GM21528 (cell line): Measurements from ENCODE around the gene ACOT8.

Source experiments
- ATAC-seq: cut with Tn5 transposase; IDR thresholded peaks from one replicate; pipeline ENCODE4 v1.9.1; 2021; ENCODE audit warnings: mild to moderate bottlenecking, moderate library complexity; ENCODE audit not compliant: unreplicated experiment, low FRiP score

Gene ACOT8

DNA sequence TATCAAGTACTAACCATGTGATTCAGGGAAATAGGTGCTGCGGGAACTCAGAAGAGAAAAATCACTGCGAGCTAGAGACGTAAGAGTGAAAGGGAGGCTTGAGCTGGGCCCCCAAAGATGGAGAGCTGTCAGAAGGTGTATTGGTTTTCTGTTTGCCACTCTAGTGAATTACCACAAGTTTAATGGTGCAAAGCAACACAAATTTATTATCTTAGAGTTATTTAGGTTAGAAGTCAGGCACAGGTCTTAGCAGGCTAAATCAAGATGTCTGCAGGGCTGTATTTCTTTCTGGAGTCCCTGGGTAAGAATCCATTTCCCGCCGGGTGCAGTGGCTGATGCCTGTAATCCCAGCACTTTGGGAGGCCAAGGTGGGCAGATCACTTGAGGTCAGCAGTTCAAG lies 2.7 kb upstream of the ACOT8 start:
- no peak for ATAC-seq

DNA sequence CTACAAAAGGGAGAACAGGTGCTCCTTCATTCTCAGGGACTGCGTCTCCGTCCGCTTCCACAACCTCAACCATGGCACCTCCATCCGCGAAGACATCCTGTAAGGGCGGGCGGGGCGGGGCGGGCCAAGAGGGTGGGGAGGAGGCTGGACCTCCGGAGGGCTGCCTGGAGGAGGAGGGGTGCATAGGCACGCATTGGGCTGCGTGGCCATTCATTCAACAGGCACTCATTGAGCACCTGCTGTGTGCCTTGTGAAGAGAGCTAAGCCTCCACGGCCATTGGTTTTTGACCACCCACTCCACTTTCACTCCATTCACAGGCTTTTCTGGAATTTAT lies 657 bp upstream of the ACOT8 start:
- ATAC-seq, result peak; percentile 32

DNA sequence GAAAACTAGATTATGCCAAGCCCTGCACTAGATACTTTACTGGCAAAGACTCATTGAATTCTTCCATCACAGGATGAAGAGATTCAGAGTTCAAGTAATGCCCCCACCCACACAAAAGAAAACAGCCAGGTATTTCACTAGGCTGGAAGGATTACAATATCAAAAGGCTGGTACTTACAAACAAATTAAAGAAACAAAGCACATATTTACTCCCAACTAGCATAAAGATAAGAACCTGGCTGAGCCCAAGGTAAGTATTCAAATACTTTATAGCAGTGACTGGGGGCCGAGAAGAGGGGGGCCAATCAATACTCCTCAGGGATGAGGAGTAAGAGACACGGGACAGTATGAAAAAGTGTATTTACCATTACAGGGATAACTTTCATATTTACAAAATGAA lies 3.7 kb downstream of the ACOT8 start:
- no peak for ATAC-seq

DNA sequence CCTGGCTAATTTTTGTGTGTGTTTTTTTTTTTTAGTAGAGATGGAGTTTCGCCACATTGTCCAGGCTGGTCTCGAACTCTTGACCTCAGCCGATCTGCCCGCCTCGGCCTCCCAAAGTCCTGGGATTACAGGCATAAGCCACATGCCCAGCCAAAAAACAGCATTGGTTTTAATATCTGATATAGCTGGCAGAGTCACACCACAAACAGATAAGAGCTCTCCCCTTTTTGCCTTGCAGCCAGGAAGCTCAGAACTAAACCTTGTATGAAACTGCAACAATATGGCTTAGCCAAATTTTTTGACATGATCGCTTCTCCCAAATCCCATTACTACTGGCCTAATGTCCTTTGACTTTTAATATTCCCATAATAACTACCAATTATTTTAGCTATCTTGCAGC lies 4.9 kb downstream of the ACOT8 start:
- no peak for ATAC-seq

DNA sequence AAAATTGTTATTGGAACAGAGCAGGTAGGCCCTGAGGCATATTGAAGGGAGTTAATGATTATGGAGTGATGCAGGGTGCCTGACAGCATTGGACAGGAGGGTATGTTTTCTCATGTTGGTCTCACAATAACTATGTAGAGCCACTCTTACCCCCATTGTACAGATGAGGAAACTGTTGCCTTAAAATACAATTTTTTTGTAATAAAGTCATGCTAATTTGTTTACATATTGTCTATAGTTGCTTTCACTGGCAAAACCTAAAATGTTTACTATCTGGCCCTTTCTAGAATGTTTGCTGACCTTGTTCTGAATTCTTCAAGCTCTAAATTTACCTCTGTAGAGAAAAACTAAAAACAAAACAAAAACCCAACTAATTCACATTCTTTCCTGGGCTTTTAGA lies 5.7 kb downstream of the ACOT8 start:
- ATAC-seq, result no peak

DNA sequence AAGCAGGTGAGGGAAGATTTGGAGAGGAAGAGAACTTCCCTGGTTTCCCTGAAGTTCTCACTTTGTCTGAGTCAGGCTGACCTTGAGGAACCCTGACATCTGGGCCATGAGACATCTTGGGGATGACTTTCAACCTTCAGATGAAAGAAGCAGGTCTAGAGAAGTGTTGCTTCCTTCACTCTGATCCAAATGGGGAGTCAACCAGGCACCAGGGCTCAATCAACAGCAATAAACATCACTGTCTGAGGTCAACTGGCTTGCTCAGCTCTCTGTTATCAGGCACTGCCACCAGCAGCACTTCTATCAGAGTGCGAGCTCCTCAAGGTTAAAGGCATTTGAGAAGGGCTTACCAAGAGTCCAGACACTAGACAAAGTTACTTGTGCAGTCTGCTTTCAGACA lies 6.3 kb downstream of the ACOT8 start:
- no peak for ATAC-seq

DNA sequence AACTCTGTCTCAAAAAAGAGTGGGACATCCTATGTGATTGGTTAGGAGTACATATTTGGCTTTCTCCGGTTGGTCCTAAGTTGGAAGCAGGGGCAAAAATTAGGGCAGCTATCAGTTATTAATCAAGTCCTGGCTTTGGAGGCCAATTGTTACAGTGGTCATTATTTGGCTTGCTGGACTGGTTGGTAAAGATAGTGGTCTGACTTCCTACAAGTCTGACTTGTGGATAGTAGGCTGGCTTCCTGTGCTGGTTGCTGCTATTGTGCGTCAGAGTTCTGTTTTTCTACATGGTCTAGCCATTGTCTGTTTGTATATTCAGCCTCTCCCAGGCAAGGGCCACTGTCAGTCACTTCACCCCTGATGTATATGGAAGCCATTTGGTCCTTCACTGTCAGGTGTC lies 7.0 kb downstream of the ACOT8 start:
- ATAC-seq, result no peak

DNA sequence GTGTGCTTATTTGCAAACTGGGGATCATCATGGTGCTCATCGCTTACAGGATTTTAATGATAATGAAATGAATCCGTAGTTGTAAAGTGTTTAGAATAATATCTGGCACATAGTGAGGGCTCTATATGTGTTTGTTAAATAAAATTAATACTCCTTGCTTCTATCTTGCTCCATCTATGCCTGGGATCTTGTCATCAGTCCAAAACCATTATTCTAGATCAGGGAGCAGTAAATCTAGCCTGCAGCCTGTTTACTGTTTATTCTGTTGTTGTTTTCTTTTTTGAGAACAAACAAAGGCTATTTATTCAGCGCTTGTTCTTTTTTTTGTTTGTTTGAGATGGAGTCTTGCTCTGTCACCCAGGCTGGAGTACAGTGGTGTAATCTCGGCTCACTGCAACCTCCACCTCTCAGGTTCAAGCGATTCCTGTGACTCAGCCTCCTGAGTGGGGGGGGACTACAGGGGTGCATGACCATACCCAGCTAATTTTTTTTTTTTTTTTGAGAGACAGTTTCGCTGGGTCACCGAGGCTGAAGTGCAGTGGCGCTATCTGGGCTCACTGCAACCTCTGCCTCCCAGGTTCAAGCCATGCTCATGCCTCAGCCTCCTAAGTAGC lies 8.1 kb downstream of the ACOT8 start:
- no peak for ATAC-seq

DNA sequence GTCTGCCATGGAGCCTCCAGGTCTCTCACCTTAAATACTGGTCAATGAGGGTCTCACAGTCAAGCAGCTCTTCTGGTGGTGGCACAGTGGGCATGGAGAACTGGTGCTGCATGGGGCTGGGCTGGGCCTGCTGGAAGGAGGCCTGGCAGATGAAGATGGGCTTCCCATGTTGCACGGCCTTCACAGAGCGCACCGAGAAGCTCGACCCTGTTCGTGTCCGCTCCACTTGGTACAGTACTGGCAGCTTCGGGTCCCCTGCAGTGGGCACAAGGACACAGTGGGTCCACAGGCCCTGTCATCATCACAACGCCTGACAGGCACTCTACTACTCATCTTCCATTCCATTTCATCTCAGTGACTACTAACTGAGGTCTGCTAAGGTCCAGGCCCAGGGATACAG lies 8.8 kb downstream of the ACOT8 start:
- no peak for ATAC-seq

DNA sequence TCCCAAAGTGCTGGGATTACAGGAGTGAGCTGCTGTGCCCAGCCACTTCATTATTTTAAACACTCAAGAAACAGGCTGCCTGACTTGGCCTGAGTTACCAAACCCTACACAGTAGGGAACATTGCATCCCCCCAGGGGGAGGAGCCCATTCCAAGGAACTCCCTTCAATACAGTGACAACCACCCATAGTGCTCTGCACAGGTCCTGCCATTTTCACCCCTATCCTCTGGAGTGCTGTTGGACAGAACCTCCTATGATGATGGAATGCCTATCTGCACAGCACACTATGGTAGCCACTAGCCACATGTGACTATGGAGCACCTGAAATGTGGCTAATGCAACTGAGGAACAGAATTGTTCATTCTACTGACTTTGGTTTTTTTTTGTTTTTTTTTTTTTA lies 11.7 kb downstream of the ACOT8 start:
- no peak for ATAC-seq

DNA sequence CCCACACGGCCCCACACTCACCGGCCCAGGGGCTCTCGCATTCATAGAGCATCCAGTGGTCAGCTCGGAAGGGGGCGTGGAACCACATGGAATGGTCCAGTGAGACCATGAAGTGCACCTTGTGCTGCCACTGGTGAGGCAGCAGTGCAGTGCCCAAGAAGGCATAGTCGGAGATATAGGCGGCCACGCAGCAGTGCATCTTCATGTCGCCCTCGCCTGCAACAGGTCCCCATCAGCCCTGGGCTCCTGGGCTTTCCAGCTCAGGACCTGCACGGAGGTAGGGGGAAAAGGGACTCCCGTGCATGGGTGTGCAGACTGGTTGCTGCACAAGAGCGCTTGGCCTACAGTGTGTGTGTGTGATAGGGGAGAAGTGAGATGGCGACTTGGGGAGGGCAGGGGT lies 13.7 kb downstream of the ACOT8 start:
- ATAC-seq, result no peak

DNA sequence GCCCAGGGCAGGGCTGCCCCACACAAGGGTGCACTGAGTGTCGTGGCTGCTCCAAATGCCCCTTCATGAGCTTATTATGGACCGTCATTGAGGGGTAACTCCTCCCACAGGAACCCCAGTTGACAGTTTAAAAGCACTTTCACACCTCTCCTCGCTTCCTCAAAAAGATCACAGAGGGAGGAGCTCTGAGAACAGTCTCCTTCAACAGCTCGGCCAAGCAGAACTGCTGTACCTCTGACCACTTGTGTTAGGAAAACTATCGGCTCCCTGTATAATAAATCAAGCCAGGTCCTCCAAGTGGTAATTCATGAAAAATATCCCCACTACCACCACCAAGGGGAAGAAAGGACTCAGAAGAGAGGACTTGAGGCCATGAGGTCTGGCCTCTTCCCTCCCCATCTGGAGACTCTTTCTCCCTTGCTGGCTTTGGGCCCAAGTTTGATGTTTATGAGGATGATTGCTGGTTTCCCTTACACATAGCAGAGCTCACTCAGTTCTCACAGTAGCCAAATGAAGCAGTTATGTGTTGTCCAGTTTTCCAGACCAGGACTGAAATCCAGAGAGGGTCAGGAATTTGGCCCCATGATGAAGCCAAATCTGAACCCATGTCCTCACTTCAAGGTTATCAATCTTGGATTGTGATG lies 14.9 kb downstream of the ACOT8 start:
- ATAC-seq, result no peak

DNA sequence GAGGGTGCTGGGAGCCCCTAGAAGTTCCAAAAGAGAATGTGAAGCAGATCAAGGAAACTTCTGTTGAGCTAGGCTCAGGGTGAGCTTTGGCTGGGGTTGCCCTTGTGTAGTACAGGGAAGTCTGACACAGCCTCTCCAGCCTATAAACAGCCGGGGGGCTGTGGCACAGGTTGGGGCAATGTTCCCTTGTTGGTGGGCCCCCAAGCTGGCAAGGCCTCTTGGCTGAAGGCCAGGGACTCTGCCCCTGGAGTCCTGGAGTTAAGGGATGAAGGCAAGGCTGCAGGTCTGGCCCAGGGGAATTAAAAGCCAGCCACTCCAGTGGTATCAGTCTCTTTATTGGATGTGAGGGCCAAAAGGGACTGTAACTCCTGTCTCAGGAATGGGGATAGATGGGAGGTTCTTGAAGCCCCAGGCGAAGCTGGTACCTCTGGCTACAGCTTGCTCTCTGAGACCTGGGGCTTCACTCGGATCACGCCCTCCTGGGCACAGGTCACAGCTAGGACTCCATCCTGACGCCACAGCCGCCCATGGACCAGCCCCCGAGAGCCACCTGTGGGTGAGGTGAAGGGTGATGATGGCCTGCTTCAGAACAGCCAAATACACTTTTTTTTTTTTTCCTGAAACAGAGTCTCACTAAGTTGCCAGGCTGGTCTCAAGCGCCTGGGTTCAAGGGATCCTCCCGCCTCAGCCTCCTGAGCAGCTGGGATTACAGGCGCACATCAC lies 15.6 kb downstream of the ACOT8 start:
- ATAC-seq, result no peak

DNA sequence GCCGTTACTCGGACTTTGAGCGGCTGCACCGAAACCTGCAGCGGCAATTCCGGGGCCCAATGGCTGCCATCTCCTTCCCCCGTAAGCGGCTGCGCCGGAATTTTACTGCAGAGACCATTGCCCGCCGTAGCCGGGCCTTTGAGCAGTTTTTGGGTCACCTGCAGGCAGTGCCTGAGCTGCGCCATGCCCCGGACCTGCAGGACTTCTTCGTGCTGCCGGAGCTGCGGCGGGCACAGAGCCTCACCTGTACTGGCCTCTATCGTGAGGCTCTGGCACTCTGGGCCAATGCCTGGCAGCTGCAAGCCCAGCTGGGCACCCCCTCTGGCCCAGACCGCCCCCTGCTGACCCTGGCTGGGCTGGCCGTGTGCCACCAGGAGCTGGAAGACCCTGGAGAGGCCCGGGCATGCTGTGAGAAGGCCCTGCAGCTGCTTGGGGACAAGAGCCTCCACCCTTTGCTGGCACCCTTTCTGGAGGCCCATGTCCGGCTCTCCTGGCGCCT lies 16.4 kb downstream of the ACOT8 start:
- ATAC-seq, result no peak

DNA sequence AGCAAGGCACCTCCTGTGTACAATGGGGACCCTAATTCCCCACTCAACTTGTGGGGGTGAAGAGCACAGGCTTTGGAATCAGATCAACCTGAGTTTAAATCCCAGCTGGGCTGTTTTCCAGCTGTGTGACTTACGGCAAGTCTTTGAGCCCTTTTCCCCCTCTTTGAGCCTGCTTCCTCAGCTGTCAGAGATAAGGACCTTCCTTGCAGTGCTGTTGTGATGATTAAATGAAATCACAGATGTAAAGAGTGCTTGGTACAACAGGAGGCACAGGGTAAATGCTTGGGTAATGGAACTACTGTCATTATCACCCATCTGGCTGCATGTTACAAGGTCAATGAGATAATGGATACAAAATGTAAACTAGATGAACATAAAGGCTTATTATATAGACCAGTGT lies 20.4 kb downstream of the ACOT8 start:
- no peak for ATAC-seq

DNA sequence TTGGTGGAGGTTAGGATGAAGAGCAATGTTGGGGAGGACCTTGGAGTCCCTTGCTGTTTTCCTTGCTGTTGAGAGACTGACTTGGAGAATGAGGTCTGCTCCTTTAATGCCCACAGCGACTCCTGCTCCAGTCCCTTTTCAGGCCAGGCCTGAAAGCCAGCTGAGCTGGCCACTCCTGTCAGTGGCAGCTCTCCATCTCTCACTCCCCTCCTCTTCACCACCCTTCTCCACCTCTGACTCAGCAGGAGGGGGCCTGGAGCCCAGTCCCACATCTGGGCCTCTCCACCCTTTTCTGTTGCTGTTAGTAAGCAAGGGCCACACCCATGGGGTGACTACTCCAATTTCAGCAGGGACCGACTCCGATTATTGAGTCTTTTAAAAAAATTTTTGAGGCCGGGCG lies 21.4 kb downstream of the ACOT8 start:
- no peak for ATAC-seq

DNA sequence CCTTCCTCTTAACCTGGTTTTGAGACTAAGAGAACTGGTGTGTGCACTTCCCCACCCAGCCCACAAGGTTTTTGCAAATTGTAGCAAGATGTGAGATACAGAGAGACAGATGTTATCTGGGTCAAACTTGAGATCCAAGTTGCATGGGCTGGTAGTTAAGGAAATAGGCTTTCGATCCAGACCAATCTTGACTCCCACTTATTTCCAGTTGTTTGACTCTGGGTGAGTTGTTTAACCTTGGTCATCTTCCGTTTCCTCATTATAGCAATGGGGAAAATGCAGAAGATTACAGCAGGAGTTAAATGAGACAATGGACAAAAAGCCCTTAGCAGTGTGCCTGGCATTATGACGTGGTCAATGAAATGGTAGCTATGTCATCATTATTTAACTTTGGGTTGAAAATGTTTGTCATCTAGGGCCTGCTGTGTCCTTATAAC lies 21.8 kb downstream of the ACOT8 start:
- no peak for ATAC-seq

DNA sequence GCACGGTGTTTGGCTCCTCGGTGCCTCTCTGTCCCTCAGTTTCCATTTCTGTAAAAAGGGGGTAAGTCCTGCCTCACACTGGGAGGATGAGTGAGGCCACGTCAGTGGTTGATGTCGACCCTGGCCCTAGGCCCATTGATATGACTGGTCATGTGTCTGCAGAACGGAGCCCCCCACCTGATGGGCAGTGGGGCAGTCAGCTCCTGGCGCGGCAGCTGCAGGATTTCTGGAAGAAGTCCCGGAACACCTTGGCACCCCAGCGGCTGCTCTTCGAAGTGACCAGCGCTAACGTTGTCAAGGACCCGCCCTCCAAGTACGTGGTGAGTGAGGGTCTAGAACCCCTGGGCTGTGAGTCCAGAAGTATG lies 22.4 kb downstream of the ACOT8 start:
- no peak for ATAC-seq

DNA sequence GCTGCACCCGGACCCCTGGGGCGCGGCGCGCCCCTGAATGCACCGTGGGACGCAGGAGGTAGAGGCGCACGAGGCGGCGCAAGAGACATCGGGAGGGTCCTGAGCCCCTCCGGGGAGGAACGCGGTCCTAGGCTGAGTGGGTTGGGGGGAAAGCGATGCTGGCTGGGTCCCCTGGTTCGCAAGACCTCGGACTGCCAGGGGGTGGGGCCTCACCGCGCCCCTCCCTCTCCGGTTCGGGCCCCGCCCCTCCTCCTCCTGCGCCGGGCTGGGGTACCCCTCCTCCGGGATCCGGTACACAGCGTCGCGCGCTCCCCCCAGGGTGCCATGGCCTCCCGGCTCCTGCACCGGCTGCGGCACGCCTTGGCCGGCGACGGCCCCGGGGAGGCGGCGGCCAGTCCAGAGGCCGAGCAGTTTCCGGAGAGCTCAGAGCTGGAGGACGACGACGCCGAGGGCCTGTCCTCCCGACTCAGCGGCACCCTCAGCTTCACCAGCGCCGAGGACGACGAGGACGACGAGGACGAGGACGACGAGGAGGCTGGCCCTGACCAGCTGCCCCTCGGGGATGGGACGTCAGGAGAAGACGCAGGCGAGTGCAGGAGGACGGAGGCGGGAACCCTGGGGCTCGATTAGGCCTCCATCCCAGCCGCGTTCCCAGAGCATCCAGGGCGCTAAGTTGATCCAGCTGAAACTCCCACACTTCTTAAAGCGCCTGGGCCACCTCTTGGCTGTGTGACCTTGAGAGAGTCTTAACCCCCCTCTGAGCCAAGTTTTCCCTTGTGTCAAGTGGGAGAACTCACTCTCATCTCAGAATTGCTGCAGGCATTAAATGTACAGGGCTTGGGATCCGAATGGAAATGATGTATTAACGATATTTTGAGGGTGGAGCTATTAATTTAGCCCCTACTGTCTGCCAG lies 23.1 kb downstream of the ACOT8 start:
- no peak for ATAC-seq

DNA sequence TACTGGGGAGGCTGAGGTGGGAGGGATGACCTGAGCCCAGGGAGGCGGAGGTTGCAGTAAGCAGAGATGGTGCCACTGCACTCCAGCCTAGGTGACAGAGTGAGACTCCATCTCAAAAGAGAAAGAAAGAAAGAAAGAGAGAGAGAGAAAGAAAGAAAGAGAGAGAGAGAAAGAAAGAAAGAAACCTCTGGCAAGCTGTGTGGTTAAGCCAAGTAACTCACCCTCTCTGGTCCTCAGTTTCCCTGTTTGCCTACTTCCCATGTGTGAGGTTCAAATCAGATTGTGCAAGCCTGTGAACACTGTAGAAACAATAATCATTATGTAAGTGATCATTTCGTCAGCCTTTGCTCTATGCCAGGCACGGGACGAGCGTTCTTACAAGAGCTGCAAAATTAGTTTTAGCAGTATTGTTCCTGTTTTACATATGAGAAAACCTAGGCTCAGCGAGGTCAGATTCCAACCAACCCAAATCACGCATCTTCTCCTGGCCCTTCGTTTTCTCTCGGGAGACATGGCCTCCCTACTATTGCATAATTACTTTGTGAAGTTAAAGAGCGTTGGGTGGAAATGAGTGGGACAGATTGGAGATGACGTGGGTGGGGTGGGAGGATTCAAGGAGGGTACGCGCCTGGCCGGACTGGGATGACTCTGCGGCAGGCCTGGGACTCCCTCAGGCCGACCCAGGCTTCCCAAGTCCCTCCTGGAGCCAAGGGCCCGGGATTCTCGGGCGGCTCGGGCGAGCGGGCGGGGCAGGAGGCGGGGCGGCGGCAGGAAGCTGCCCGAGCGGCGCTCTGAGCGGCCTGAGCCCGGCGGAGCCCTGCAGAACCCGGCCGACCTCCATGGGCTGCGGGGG lies 23.9 kb downstream of the ACOT8 start, which contains the start of gene SNX21:
Gene SNX21 (plus strand): TSS at position 770 of the 853 bp plus-strand sequence. CDS start 121 bp downstream, outside the sequence.
- no peak for ATAC-seq
